Myocyte (in vitro differentiated cells): ENCODE measurements around the gene FITM2. TPM values are rescaled to one million over a fixed set of nuclear protein-coding genes. Genes with fewer than 3 reads are reported as not detected.
A peak's percentile ranks its signal among the peaks of the same experiment; 100 is the strongest.
"Not testable (repeated sequence)": the region's sequence is repeated elsewhere in the genome, so short reads cannot be mapped to it uniquely, and the experiment has no call there.

ENCODE experiments used
- DNase-seq: peaks from one replicate; pipeline ENCODE4 v3.0.0-alpha.2; 2012; ENCODE audit warnings: low read depth
- total RNA-seq: library from RNA; depleted of rRNA; stranded (reverse); fragments of >200 nt; gene quantifications from 2 replicates; pipeline ENCODE4 v1.2.3, GENCODE V29; 2014

Gene FITM2
- total RNA-seq, 1 donor from 2014 or later: 12.0 TPM

GRCh38 chr20:44334306-44334705, 23.3 kb upstream of the FITM2 start:
- peak; percentile 37 for DNase-seq

DNA sequence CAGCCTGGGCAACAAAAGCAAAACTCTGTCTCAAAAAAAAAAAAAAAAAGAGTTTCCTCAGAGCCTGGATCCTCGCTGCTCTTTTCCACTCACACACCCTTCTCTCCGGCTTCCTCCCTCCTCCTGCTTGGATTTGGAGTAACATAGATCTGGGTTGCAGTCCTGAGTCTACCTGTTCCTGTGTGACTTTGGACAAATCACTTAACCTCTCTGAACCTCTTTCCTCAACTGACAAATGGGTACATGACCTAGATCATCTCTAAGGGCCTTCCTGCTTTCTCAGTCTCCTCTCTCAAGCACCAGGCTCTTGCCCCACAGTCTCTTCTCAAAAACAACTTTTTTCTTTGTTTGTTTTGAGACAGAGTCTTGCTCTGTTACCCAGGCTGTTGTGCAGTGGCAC, 20.2 kb upstream of the FITM2 start:
- no peak for DNase-seq

DNA sequence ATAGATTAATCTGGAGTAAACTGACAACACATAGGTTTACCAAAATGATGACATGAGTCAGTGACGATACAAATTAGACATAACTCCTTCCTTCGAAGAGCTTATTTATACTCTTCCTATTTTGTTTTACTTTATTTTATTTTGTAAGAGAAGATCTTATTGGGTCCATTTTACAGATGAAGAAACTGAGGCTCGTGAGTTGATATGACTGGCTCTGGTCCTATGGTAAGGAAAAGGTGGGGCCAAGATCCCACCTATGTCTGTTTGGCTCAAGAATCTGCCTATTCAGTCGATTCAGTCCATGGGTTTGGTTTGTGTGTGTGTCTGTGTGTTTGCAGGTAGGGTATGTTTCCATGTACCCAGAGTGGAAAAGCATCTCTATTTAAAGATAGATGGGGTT, 17.4 kb upstream of the FITM2 start:
- DNase-seq: no peak

- DNase-seq: not testable (repeated sequence)
Observed at GRCh38 chr20:44327748-44328147, 16.7 kb upstream of the FITM2 start.

GRCh38 chr20:44326391-44327159, 15.6 kb upstream of the FITM2 start:
- DNase-seq: no peak

- peak; percentile 15 for DNase-seq
Observed at GRCh38 chr20:44324343-44324742, 13.3 kb upstream of the FITM2 start.

GRCh38 chr20:44319839-44320422, 8.9 kb upstream of the FITM2 start:
- no peak for DNase-seq

DNA sequence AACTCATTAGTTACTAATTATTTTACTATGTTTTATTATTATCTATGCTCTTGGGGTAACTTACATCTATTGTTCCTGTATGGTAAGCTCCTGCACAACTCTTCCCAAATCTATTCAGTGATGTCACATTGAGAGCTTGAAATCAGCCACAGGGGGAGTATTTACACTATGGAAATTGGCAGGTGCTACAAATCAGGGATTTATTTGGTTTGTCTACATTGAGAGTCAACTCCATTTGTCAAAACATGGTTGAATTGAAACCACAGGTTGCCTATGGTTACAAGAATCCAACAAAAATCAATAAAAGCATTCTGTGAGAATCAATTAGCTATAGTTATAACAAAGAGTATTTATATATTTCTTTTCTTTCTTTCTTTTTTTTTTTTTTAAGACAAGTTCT, 3.9 kb upstream of the FITM2 start:
- no peak for DNase-seq

DNA sequence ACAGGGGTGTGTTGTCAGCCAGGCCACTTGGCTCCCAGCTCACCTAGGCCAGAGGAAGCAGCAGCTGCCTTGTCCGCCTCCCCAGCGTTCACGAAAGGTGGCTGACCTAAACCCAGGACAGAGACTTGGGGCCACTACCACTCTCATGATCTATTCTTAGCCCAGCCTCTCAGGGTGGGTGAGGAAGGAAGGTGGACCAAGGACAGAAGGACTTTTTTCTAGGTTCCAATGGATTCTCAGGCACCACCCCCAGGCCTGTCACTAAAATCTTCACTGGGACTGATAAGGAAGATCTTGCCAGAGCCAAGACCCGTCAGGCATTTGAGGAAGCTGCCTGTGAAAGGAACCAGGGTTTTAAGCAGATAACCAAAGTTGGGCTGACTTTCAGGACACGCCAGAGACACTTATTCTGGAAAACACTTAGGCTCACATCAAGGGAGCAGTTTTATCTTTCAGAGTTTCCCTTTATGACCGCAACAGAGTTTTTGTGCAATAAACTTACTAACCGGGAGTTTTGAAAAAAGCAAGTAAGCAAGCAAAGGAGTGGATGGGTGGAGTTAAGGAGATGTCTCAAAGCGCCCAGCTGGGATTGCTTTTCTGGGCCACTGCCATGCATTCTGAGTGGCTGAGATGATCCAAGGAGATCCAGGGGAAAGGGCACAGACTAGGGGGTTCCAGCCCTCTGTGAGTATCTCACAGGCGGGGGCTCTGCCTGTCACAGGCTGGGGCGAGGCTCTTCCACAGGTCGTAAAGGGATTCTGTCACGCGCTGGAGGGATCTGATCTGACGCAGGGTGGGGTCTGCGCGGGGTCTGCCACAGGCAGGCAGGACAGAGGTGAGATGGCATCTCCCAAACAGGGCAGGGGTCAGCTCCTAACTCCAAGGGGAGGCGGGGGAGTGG, 989 bp downstream of the FITM2 start:
- DNase-seq: peak; percentile 44

GRCh38 chr20:44306927-44307326, 4.1 kb downstream of the FITM2 start:
- no peak for DNase-seq

DNA sequence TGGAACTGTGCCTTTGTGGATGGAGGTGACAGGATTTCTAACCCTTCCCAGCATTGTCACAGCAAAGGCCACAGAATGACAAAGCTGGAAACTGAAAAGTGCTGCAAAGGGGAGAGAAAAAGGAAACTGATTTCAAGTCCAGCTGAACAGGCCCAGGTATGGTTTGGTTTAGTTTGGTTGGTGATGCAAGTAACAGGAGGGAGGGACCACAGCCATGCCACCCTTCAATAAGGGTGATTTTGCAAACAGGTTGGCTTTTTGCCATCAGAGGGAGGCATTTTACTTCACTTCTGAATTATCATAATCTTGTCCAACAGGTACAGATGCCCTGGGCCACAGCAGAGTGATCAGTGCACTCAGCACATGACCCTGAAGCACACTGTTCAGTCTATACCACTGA, 6.6 kb downstream of the FITM2 start:
- no peak for DNase-seq

DNA sequence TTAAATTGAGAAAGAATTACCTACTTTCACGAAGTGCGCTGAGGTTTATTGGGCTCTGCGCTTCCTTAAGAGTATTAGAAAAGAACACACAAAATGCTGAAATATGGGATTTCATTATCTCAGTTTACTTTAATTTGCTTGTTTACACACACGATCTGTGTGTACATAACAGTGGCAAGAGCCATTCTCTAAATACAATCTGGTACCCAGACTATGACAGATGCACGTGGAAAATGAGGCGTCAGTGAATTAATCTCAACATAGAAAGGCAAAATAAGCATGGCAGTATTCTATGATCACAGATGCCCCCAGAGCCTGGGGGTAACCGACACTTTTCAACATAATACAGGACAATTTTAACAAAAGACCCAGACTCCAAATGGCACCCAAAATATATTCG, 8.3 kb downstream of the FITM2 start:
- DNase-seq: no peak

DNA sequence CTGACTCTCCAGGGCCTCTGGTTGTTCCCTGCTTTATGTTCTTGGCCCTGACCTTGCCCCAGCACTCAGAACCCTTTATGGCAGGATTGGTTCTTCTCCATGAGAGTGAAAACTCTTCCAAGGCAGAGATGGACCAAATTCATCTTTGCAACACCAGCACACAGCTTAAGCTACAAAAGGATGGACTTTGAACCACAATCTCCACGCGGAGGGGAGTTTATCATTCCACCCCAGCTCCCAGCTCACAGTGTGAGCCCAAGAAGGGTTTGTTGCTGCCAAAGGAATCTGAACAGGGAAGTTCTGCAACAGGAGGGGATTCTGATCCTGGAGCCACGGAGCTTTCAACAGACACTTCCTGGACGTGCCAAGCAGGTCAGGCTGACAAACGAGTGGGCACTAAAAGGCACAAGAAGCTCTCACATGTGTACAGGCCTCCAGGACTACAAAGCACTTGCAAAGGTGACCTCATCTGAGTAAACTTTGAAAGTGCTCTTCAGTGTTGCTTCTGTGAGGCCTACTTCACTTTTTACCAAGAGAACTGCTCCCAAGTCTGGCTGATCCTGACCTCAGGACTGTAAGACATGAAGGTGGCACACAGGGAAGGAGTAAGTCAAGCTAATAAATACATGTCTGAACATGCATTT, 8.9 kb downstream of the FITM2 start:
- DNase-seq: no peak

GRCh38 chr20:44301285-44301684, 9.7 kb downstream of the FITM2 start:
- no peak for DNase-seq

GRCh38 chr20:44299011-44299535, 11.9 kb downstream of the FITM2 start:
- not testable (repeated sequence) for DNase-seq

DNA sequence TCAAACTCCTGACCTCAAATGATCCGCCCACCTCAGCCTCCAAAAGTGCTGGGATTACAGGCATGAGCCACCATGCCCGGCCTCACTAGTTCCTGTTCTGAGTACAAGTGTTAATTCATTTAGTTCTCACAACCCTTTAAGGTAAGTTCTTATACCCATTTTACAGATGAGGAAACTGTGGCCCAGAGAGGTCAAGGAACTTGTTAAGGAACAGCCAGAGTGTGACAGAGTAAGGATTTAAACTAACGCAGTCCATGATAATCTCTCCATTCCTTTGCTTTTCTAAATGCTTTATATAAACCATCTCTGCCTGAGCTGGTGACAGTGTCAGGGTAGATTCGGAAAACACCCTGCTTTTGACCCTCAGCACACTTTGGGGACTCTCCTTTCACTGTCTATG, 13.3 kb downstream of the FITM2 start:
- no peak for DNase-seq

GRCh38 chr20:44296011-44296410, 15.0 kb downstream of the FITM2 start:
- DNase-seq: no peak

- no peak for DNase-seq
Observed at GRCh38 chr20:44291754-44292153, 19.2 kb downstream of the FITM2 start.

DNA sequence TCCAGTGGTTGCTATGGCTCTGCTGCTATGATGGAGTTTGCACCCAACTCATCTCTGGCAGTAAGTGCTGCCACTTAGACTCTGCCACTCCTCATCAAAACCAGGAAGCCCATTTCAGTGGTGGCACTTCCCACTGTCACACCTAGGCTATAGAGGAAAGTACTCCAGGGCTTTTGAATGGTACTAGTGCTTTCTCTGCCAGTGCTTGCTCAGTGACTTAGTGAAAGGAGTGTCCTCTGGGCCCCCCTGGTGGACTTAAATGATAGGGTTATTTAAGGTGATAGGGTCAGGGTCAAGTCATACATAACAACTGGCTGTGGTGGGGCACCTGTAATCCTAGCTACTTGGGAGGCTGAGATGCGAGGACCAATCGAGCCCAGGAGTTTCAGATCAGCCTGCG, 22.8 kb downstream of the FITM2 start:
- DNase-seq: no peak

GRCh38 chr20:44287272-44288097, 23.5 kb downstream of the FITM2 start:
- no peak for DNase-seq
